ENCODE data around the gene ARMC3.
"Not testable (repeated sequence)": the region's sequence is repeated elsewhere in the genome, so short reads cannot be mapped to it uniquely, and the experiment has no call there.

ARMC3 gene

GRCh38 chr10:22927661-22928403 is at the start of gene ARMC3:
TSS of gene ARMC3 (plus strand) at chr10:22928053. CDS start at chr10:22931997, 3,944 bp downstream.
- DNase-seq (ENCODE audit: low spot score), result no peak

GRCh38 chr10:22891797-22892196 is 36.1 kb upstream of the ARMC3 start:
- DNase-seq (ENCODE audit: low spot score), result no peak

GRCh38 chr10:22893781-22894180 is 34.1 kb upstream of the ARMC3 start:
- no peak for DNase-seq (ENCODE audit: low spot score)

GRCh38 chr10:22894714-22895113 is 33.1 kb upstream of the ARMC3 start:
- DNase-seq (ENCODE audit: low spot score), result no peak

- DNase-seq (ENCODE audit: low spot score), result no peak
These were observed 32.6 kb upstream of the ARMC3 start for GRCh38 chr10:22895252-22895651.

- DNase-seq (ENCODE audit: low spot score), result no peak
These were observed 30.5 kb upstream of the ARMC3 start for GRCh38 chr10:22897371-22897770.

GRCh38 chr10:22899307-22899706 is 28.5 kb upstream of the ARMC3 start:
- DNase-seq (ENCODE audit: low spot score), result no peak

- no peak for DNase-seq (ENCODE audit: low spot score)
These were observed 28.1 kb upstream of the ARMC3 start for GRCh38 chr10:22899775-22900174.

GRCh38 chr10:22900841-22901601 is 26.8 kb upstream of the ARMC3 start:
- no peak for DNase-seq (ENCODE audit: low spot score)

- not testable (repeated sequence) for DNase-seq (ENCODE audit: low spot score)
These were observed 25.7 kb upstream of the ARMC3 start for GRCh38 chr10:22902147-22902546.

GRCh38 chr10:22903694-22904093 is 24.2 kb upstream of the ARMC3 start:
- DNase-seq (ENCODE audit: low spot score), result no peak

- no peak for DNase-seq (ENCODE audit: low spot score)
These were observed 21.1 kb upstream of the ARMC3 start for GRCh38 chr10:22906767-22907166.

GRCh38 chr10:22908837-22909236 is 19.0 kb upstream of the ARMC3 start:
- DNase-seq (ENCODE audit: low spot score), result no peak

- DNase-seq (ENCODE audit: low spot score), result not testable (repeated sequence)
These were observed 18.2 kb upstream of the ARMC3 start for GRCh38 chr10:22909673-22910072.

- DNase-seq (ENCODE audit: low spot score), result no peak
These were observed 16.8 kb upstream of the ARMC3 start for GRCh38 chr10:22911067-22911466.

GRCh38 chr10:22911889-22912762 is 15.7 kb upstream of the ARMC3 start:
- DNase-seq (ENCODE audit: low spot score), result peak; percentile 31

GRCh38 chr10:22912763-22913384 is 15.0 kb upstream of the ARMC3 start:
- DNase-seq (ENCODE audit: low spot score), result no peak

- DNase-seq (ENCODE audit: low spot score), result no peak
These were observed 14.3 kb upstream of the ARMC3 start for GRCh38 chr10:22913474-22914092.

- no peak for DNase-seq (ENCODE audit: low spot score)
These were observed 12.5 kb upstream of the ARMC3 start for GRCh38 chr10:22915314-22915713.

- no peak for DNase-seq (ENCODE audit: low spot score)
These were observed 2.8 kb upstream of the ARMC3 start for GRCh38 chr10:22925088-22925487.

GRCh38 chr10:22927166-22927565 is 687 bp upstream of the ARMC3 start:
- DNase-seq (ENCODE audit: low spot score), result no peak

- not testable (repeated sequence) for DNase-seq (ENCODE audit: low spot score)
These were observed 1.2 kb downstream of the ARMC3 start for GRCh38 chr10:22929053-22929452.

All from COLO829 (cell line).